HUES6 (cell line): ENCODE results near the gene SLC22A24.
"Not testable (repeated sequence)": the region's sequence is repeated elsewhere in the genome, so short reads cannot be mapped to it uniquely, and the experiment has no call there.

ENCODE experiments used
- H3K27ac ChIP-seq: 2 replicates; pipeline ENCODE4 v1.7.0; 2013; ENCODE audit warnings: low read depth, mild to moderate bottlenecking, low read length, inconsistent platforms
- H3K27me3 ChIP-seq: 2 replicates; pipeline ENCODE4 v1.6.1; 2013; ENCODE audit warnings: low read length; ENCODE audit not compliant: control insufficient read depth, insufficient read depth
- H3K36me3 ChIP-seq: 2 replicates; pipeline ENCODE4 v1.6.1; 2013; ENCODE audit warnings: low read length; ENCODE audit not compliant: control insufficient read depth, insufficient read depth
- H3K4me1 ChIP-seq: 2 replicates; pipeline ENCODE4 v1.6.1; 2013; ENCODE audit warnings: low read length; ENCODE audit not compliant: control insufficient read depth, insufficient read depth
- H3K4me3 ChIP-seq: 2 replicates; pipeline ENCODE4 v1.5.1; 2013; ENCODE audit warnings: low read depth, low read length
- H3K9ac ChIP-seq: one replicate; pipeline ENCODE4 v1.6.1; 2013; ENCODE audit warnings: mild to moderate bottlenecking, low read length
- H3K9me3 ChIP-seq: 2 replicates; pipeline ENCODE4 v1.6.1; 2013; ENCODE audit warnings: low read depth, low read length; ENCODE audit not compliant: control insufficient read depth, insufficient read depth

SLC22A24 gene

DNA sequence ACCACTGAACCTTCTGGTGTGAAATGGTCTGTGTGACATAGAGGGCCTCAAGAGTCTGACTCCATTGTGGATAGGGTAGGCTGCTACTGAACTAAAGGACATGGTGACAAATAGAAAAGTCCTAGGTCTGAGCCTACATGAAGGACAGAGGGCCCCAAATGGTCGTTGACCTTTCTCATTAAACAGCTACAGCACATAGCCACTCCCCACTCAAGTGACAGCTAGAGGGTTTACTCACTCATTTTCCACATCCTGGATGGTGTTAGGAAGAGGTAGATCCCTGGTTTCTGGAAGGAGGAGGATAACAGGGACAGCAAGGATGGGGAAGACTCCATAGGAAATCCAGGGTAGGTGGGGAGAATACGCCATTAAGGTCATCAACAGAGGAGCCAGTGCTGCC, 63.3 kb downstream of the SLC22A24 start:
- no peak overlapping the region for H3K9ac ChIP-seq
- peaks cover 6% of the 10 kb centered on the region; the same call in 1 of the 2 replicates for H3K9me3 ChIP-seq
- no peak overlapping the region for H3K4me3 ChIP-seq
- H3K27me3 ChIP-seq, result no peaks in the 10 kb centered on the region
- H3K27ac ChIP-seq, result no peak overlapping the region
- H3K4me1 ChIP-seq, result no peaks in the 10 kb centered on the region
- H3K36me3 ChIP-seq, result no peaks in the 10 kb centered on the region

GRCh38 chr11:63046203-63046602, 97.8 kb downstream of the SLC22A24 start:
- not testable (repeated sequence) for H3K4me3 ChIP-seq, H3K36me3 ChIP-seq, H3K4me1 ChIP-seq, H3K27me3 ChIP-seq, H3K9ac ChIP-seq, H3K27ac ChIP-seq
- H3K9me3 ChIP-seq, result peaks cover 15% of the 10 kb centered on the region; the same call in 1 of the 2 replicates

- Histone ChIP-seq H3K27me3 (no peaks in the 10 kb centered on the region), H3K9me3 (peaks cover 14% of the 10 kb centered on the region; the same call in 1 of the 2 replicates), H3K9ac (no peak overlapping the region), H3K36me3 (no peaks in the 10 kb centered on the region), H3K4me1 (no peaks in the 10 kb centered on the region), H3K27ac (no peak overlapping the region), H3K4me3 (no peak overlapping the region)
Observed at GRCh38 chr11:63042596-63042995, 101.4 kb downstream of the SLC22A24 start.

GRCh38 chr11:63032457-63032856, 111.6 kb downstream of the SLC22A24 start:
- H3K9me3 ChIP-seq, result peaks cover 3% of the 10 kb centered on the region; the same call in 1 of the 2 replicates
- no peaks in the 10 kb centered on the region for H3K27me3 ChIP-seq
- no peak overlapping the region for H3K27ac ChIP-seq
- no peaks in the 10 kb centered on the region for H3K36me3 ChIP-seq
- H3K4me3 ChIP-seq, result no peak overlapping the region
- no peak overlapping the region for H3K9ac ChIP-seq
- peaks cover 7% of the 10 kb centered on the region; the same call in 1 of the 2 replicates for H3K4me1 ChIP-seq
